A673 (cell line): ENCODE results near the gene ANTKMT. TPM values are rescaled to one million over a fixed set of nuclear protein-coding genes. Genes with fewer than 3 reads are reported as not detected.

Experiments
- BruUV-seq: library from RNA; stranded (reverse); fragments of 400-500 nt; replicated peaks from 2 replicates; lab custom pipeline; 2021; lab: Mats Ljungman, UMichigan
- CTCF ChIA-PET: fragments of 300-600 bp; sonication (Branson Sonifier 250); formaldehyde crosslinking; loops from one replicate; lab custom pipeline; 2022; ENCODE audit warnings: antibody characterized with exemption; lab: Charles Lee
- POLR2A ChIA-PET: fragments of 300-600 bp; sonication (Branson Sonifier 250); formaldehyde crosslinking; loops from one replicate; lab custom pipeline; 2022; ENCODE audit warnings: antibody characterized with exemption; ENCODE audit not compliant: low non-redundant PET; lab: Charles Lee
- DNase-seq: peaks from one replicate; pipeline ENCODE4 v3.0.0-alpha.2; 2015; ENCODE audit warnings: low spot score
- H3K27ac ChIP-seq: fragments of 200-600 bp; sonication (generic); 2 replicates; pipeline ENCODE4 v1.5.1; 2016; ENCODE audit warnings: mixed run types, low read depth, mild to moderate bottlenecking, mixed read lengths, antibody characterized with exemption, low read length; ENCODE audit not compliant: poor library complexity, severe bottlenecking
- H3K27me3 ChIP-seq: fragments of 200-600 bp; sonication (generic); replicated peaks from 2 replicates; pipeline ENCODE4 v1.6.1; 2017; ENCODE audit warnings: mixed run types, low read depth, mild to moderate bottlenecking, mixed read lengths, antibody characterized with exemption, low read length; ENCODE audit not compliant: insufficient read depth, poor library complexity
- H3K36me3 ChIP-seq: fragments of 200-600 bp; sonication (generic); 2 replicates; pipeline ENCODE4 v1.6.1; 2016; ENCODE audit warnings: mixed run types, mild to moderate bottlenecking, mixed read lengths, antibody characterized with exemption, low read length; ENCODE audit not compliant: insufficient read depth, poor library complexity, severe bottlenecking
- H3K4me1 ChIP-seq: fragments of 200-600 bp; sonication (generic); 2 replicates; pipeline ENCODE4 v1.6.1; 2017; ENCODE audit warnings: mixed run types, mild to moderate bottlenecking, mixed read lengths, antibody characterized with exemption, low read length; ENCODE audit not compliant: insufficient read depth, poor library complexity, severe bottlenecking
- H3K4me3 ChIP-seq: fragments of 200-600 bp; sonication (generic); 2 replicates; pipeline ENCODE4 v1.5.1; 2016; ENCODE audit warnings: low read depth, mixed run types, mild to moderate bottlenecking, mixed read lengths, low read length; ENCODE audit not compliant: poor library complexity, severe bottlenecking
- H3K9me3 ChIP-seq: fragments of 200-600 bp; sonication (generic); 2 replicates; pipeline ENCODE4 v1.6.1; 2016; ENCODE audit warnings: mixed run types, low read depth, mild to moderate bottlenecking, mixed read lengths, antibody characterized with exemption, low read length; ENCODE audit not compliant: poor library complexity, severe bottlenecking
- EZH2 ChIP-seq: fragments of 200-600 bp; sonication (generic); IDR thresholded peaks from 2 replicates; pipeline ENCODE4 v1.6.1; 2017; ENCODE audit warnings: borderline replicate concordance, low read depth, mild to moderate bottlenecking, mixed read lengths, antibody characterized with exemption, low read length; ENCODE audit not compliant: poor library complexity, severe bottlenecking
- intact Hi-C: fragments of 100-400 bp; cut with micrococcal nuclease; formaldehyde crosslinking; loops from one replicate; pipeline ENCODE4 v1.10.0; 2022; ENCODE audit not compliant: unreplicated experiment
- total RNA-seq: library from RNA; stranded (reverse); gene quantifications from 2 replicates; pipeline ENCODE4 v1.2.3, GENCODE V29; 2021
- TF ChIP-seq, protein P1 (sequence below): fragments of 300-800, 200-600 bp; sonication (generic); conservative IDR thresholded peaks from 2 replicates; pipeline ENCODE4 v1.5.1; 2017; ENCODE audit warnings: low read depth, mild to moderate bottlenecking, antibody characterized with exemption, low read length, moderate library complexity, mixed read lengths

The ANTKMT gene
- total RNA-seq, 1 experiment from 2014 or later, result 21.2 TPM

DNA sequence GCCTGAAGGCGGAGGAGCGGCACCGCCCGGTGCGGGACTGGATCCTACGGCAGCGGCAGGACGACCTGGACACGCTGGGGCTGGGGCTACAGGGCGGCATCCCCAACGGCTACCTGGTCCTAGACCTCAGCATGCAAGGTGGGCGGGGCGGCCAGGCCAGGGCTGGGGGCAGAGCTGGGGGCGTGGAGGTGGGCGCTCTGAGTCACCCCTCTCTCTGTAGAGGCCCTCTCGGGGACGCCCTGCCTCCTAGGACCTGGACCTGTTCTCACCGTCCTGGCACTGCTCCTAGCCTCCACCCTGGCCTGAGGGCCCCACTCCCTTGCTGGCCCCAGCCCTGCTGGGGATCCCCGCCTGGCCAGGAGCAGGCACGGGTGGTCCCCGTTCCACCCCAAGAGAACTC, 47.5 kb downstream of the ANTKMT start:
- TF ChIP-seq EZH2, result no peak
- TF ChIP-seq, protein P1, sequence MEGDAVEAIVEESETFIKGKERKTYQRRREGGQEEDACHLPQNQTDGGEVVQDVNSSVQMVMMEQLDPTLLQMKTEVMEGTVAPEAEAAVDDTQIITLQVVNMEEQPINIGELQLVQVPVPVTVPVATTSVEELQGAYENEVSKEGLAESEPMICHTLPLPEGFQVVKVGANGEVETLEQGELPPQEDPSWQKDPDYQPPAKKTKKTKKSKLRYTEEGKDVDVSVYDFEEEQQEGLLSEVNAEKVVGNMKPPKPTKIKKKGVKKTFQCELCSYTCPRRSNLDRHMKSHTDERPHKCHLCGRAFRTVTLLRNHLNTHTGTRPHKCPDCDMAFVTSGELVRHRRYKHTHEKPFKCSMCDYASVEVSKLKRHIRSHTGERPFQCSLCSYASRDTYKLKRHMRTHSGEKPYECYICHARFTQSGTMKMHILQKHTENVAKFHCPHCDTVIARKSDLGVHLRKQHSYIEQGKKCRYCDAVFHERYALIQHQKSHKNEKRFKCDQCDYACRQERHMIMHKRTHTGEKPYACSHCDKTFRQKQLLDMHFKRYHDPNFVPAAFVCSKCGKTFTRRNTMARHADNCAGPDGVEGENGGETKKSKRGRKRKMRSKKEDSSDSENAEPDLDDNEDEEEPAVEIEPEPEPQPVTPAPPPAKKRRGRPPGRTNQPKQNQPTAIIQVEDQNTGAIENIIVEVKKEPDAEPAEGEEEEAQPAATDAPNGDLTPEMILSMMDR, result no peak
- ChIA-PET POLR2A (no interaction called here), CTCF (no interaction called here)
- no peak overlapping the region for H3K4me3 ChIP-seq
- H3K27me3 ChIP-seq, result no peaks in the 10 kb centered on the region
- no peaks in the 10 kb centered on the region for H3K4me1 ChIP-seq
- H3K36me3 ChIP-seq, result no peaks in the 10 kb centered on the region
- intact Hi-C loops, result no loop called here
- no peak for DNase-seq
- no peak overlapping the region for H3K27ac ChIP-seq
- H3K9me3 ChIP-seq, result no peaks in the 10 kb centered on the region
- BruUV-seq, result no TSS peak

DNA sequence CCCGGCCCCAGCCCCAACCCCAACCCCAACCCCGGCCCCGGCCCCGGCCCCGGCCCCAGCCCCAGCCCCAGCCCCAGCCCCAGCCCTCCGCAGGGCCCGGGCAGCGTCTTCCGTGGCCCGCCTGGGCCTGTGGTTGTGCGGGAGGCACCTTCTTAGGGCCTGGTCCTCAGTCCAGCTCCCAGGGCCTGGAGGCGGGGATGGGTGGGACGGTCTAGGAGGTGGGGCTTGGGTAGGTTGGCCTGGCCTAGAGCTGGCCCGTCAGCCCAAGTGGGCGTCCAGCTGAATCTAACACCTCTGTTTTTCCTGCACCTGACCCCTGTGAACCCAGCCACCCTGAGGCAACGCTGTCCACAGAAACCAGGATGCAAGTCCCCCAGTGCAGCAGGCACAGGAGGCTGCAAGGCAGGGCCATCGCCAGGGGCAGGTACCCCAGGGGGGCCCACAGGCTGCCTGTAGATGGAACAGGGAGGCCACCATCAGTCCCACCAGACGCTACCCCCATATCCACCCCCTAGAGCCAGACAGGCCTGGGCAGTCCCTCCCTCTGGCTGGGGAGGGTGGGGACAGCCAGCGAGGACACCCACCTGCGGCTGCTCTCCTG, 48.3 kb downstream of the ANTKMT start:
- no TSS peak for BruUV-seq
- Histone ChIP-seq H3K4me1 (no peaks in the 10 kb centered on the region), H3K27ac (no peak overlapping the region), H3K27me3 (no peaks in the 10 kb centered on the region), H3K9me3 (no peaks in the 10 kb centered on the region), H3K4me3 (no peak overlapping the region), H3K36me3 (no peaks in the 10 kb centered on the region)
- intact Hi-C loops, result no loop called here
- POLR2A ChIA-PET, result no interaction called here
- TF ChIP-seq, protein P1, result no peak
- TF ChIP-seq EZH2, result no peak
- CTCF ChIA-PET, result no interaction called here
- DNase-seq, result no peak

DNA sequence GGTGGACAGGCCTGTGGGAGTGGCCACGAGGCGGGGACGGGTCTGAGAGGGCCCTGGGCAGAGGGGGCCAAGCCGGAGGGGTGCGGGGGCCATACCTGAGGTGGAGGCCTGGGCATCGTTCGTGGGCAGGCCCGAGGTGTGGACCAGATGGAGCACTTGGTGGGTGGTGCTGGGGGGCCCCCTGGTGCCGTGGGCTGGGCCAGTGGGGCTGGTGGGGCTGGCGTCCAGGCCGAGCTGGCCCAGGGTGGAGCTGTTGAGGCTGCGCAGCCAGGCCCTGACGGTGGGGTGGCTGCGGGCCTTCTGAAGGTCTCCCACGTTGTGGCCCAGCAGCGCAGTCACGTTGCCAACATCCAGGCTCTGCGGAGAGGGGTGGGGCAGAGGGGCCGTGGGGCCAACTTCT, 49.0 kb downstream of the ANTKMT start:
- intact Hi-C loops, result no loop called here
- ChIA-PET CTCF (no interaction called here), POLR2A (no interaction called here)
- TF ChIP-seq EZH2, result no peak
- TF ChIP-seq, protein P1, result no peak
- H3K27ac ChIP-seq, result no peak overlapping the region
- H3K36me3 ChIP-seq, result no peaks in the 10 kb centered on the region
- DNase-seq, result no peak
- no peaks in the 10 kb centered on the region for H3K9me3 ChIP-seq
- no peaks in the 10 kb centered on the region for H3K27me3 ChIP-seq
- no peaks in the 10 kb centered on the region for H3K4me1 ChIP-seq
- no TSS peak for BruUV-seq
- no peak overlapping the region for H3K4me3 ChIP-seq
